ENCODE measurements around the gene RBM43.

DNA sequence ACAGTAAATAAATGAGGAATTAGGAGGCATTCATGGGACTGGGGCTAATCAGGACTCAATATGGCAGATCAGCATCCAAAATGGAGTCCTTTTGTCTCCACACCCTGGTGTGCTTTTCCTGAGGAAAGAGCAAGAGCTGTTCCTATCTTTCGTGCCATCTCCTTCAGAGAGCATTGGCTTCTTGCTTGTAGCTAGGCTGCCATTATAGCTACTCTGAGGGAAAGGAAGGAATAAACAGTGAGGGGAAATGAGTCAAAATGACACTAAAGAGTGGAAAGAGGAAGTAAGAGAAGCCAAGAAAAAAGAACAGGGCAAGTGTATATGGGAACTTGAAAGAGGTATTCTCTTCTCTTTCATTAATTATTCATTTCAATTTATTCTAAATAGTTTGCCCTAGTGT is 36.2 kb upstream of the RBM43 start:
- no peak for TF ChIP-seq CTCF (IDR thresholded peaks at IDR 0.05)
- TF ChIP-seq POLR2AphosphoS5 (IDR thresholded peaks at IDR 0.05), result no peak
